Activated CD4-positive, alpha-beta T cell treated with anti-CD3 and anti-CD28 coated beads for 4 hours (primary cell): Measurements from ENCODE around the gene KCNQ4.

Source experiments
- DNase-seq, 2 donors: peaks; one replicate each; pipeline ENCODE4 v3.0.0-alpha.2; 2020

The KCNQ4 gene

DNA sequence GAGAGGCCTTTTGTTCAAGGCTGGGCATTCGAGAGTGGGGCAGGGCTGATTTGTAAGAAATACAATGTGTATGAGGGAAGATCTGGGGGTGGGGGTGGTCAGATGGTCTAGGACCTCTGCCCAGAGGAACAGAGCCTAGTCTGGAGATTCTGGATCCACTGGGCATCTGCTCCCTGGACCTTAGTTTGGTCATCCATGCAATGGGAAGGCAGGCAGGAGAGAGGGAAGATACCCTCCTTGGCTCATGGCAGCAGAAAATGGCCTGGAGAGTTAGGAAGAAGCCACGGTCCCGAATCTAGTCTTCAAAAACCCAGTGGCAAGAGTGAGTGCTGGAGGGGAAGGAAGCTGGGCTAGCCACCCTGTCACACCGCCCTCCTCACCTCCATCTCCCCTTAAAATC, 39.8 kb downstream of the KCNQ4 start:
- DNase-seq = no peak

DNA sequence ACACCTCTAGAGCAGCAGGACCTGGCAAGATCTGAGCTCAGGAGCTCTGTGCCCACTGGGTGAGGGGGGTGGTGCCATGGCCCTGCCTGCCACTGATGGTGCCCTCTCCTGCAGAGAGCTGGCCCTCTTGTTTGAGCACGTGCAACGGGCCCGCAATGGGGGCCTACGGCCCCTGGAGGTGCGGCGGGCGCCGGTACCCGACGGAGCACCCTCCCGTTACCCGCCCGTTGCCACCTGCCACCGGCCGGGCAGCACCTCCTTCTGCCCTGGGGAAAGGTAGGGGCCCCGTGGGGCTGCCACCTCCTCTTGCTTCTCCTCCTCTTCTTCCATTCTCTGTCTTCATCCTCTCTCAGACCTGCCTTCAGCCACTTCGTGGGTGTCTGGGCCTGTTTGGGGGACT, 40.4 kb downstream of the KCNQ4 start:
- DNase-seq = no peak

DNA sequence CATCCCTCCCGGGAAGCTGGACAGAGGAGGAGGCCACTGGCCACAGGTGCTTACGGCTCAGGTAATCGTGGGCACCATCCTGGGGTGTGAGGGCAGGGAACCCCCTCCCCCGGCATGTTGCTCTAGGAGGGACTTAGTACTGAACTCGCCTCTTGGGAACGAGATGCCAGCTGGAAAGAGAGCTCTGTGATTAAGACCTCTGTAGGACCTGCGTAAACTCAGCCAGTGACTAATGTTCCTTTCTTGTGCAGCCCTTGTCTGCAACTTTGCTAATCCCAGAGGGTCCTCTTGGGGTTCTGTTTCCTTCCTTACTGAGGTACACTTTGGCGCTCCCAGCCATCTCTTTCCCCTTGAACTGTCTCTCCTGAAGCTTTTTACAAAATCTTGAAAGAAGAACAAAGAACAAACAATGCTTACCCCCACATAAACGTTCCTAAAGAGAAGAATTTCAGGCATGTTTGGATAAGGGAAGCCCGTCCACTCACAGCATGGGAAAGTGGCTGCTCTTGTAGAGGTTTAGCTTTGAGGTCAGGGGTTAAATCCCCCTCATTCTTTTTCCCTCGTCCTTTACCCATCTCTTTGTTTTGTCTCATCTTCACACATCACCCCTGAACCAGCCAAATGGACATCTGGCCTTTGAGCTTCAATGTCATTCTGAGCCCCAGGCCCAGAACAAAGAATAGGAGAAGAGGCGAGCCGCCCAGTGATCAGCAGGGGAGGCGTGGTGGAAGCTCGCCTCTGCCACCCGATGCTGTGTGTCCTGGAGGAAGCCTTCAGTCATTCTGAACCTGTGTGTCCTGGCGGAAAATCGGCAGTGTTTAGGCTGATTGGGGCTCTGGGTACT, 41.2 kb downstream of the KCNQ4 start:
- no peak for DNase-seq

DNA sequence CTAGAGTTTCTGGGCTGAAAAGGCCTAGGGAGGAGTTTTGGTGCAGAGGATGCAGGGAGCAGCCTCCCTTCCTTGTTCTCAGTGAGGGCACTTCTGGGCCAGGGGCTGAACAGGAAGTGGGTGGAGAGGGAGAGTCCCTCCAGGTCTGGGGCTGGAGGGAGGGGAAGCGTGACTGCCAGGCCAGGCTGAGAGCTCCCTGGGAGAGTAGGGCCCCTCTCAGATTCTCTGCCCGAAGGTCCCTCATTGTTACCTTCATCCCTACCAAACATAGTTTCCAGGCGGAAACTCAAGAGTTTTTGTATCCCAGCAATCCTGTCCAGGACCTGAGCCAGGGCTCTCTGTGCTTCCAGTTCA, 41.8 kb downstream of the KCNQ4 start:
- no peak for DNase-seq

DNA sequence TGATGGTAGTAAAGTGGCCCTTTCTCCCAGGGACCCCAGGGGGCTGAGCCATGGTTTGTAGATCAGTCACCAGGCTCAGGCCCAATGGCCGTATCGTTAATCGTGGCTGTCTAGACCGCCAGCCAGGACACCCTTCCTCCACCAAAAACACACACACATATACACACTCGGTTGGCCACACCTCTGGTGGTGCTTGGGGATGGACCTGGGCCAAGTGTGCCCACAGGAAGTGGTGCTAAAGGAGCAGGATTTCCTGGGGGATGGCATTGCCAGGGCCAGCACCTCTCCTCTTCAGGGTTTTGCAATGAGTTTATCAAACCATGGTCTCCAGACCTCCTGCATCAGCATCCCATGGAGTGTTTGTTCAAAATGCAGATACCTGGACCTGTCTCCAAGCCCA, 42.4 kb downstream of the KCNQ4 start:
- no peak for DNase-seq

DNA sequence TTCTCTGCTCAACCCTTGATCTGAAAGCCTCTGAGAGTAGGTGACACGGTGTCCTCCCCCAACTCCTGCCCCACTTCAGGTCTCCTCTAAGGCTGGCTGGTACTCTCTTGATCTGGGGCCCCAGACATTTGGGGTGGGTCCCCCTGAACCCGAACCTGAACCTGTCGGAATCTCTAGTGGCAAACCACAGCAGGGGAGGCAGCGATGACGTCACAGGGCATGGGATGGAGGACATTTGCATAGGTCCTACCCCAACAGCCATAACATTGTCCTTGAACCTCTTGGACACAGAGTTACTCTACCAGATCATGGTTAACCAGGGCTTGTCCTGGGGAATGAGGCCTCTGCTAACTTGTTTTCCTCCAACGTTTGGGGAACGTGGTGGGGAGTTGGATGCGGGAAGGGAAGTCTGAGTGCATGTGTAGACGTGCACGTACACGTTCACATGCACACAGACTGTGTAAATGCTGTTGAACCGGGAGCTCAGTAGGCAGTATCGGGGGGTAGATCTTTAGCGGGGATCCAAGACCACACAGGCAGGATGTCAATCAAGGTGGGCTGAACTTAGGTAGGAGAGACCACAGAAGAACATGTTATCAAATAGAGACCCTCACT, 46.2 kb downstream of the KCNQ4 start:
- no peak for DNase-seq

DNA sequence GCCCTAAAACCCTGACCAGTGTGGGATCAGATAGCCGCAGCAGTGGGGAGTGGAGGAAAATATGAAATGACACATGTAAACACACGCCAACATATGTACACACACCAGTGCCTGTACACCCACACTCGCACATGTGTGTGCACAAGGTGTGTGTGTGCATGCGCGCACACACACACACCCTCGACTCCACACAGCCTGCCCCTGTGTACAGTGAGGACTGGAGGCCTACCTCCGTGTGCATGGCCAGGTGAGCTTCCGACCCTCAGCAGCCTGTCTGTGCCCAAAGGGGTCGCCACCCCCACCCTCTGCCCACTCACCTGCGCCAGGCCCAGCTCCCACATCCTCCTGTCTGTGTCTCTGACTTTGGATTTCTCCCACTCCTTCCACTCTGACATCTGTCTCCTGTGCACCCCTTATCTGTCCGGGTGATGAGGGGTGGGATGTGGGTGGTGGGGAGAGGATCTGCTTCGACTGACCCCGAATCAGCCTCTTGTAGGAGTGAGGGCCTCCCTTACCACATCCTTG, 46.9 kb downstream of the KCNQ4 start:
- DNase-seq = no peak

DNA sequence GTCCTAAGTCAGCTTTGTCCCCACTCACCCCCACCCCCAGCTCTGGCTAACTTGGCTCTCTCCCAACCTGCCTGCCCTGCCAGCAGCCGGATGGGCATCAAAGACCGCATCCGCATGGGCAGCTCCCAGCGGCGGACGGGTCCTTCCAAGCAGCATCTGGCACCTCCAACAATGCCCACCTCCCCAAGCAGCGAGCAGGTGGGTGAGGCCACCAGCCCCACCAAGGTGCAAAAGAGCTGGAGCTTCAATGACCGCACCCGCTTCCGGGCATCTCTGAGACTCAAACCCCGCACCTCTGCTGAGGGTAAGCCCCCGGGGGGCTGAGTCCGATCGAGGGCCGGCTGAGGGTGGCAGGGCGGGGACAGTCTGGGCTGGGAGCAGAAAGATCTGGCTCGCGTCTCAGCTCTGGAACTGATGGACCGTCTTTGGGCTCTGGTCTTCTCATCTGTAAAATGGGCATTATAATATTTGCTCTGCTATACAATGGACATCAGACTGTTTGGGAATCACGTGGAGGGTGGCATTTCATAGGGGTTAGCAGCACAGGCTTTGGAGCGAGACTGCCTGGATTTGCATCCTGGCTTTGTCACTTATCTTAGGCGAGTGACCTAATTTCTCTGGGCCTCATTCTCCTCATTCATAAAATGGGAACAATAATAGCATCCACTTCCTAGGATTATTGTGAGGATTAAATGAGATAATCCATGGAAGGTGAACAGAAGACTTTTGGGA, 47.6 kb downstream of the KCNQ4 start:
- DNase-seq = no peak

DNA sequence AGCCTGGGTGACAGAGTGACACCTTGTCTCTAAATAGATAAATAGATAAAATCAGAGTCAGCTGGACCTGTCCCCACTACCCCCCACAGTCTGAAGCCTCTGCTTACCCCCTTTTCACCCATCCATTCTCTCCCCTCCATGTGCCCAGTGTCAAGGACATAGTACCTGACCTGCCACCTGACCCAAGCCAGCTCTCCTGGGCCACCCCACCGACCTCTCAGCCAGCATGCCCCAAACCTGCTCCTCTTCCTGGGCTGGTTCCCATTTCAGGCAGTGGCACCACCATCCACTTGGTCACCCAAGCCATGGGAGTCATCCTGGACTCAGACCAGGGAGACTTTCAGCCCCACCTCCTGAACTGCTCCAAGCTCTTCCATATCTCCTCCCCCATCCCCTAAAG, 50.4 kb downstream of the KCNQ4 start:
- no peak for DNase-seq

DNA sequence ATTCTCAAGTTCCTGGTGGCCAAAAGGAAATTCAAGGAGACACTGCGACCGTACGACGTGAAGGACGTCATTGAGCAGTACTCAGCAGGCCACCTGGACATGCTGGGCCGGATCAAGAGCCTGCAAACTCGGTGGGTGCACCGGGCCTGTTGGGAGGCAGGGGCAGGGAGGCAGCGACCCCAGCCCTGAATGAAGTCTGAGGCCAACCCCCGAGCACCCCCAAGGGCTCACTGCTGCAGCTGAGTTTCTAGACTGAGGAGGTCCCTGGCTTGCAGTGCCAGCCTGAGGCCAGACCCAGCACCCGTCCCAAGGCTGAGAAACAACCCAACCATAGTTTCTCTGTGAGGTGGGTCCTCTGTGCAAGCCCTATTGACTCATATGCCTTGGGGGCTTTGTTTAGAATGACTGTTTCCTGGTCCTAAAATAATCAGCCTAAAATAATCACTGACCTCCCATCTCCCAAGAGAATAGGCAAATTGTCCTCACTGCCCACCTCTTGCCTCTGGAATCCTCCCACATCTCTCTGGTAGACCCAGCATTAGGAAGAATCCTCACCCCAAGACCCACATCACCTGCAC, 51.5 kb downstream of the KCNQ4 start:
- no peak for DNase-seq

DNA sequence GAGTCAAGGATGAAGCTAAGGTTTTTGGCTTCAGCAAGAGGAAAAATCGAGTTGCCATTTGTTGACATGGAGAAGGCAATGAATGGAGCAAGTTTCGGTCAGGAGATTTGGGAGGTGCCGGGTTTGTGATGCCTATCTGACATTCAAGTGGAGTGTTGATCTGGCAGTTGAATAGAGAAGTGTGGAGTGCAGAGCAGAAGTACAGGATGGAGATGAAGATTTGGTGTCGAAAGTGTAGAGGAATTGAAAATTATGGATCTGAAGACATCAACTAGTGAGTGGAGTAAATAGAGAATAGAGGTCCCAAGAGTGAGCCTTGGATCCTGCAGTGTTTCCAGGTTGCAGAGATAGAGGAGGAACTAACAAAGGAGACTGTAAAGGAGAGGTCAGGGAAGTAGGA, 52.7 kb downstream of the KCNQ4 start:
- no peak for DNase-seq

DNA sequence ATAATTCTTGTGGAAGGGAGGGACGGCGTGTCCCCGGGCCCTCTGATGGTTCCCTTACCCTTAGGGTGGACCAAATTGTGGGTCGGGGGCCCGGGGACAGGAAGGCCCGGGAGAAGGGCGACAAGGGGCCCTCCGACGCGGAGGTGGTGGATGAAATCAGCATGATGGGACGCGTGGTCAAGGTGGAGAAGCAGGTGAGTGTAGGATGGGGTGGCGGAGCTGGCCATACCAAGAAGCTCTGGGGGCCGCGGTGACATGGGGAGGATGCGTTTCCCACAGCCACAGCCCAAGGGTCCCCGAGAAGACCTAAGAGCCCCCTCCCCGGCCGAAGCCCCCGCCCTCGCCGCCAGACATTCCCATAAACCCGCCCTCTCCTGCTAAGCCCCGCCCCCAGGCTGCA, 54.0 kb downstream of the KCNQ4 start:
- DNase-seq = no peak

DNA sequence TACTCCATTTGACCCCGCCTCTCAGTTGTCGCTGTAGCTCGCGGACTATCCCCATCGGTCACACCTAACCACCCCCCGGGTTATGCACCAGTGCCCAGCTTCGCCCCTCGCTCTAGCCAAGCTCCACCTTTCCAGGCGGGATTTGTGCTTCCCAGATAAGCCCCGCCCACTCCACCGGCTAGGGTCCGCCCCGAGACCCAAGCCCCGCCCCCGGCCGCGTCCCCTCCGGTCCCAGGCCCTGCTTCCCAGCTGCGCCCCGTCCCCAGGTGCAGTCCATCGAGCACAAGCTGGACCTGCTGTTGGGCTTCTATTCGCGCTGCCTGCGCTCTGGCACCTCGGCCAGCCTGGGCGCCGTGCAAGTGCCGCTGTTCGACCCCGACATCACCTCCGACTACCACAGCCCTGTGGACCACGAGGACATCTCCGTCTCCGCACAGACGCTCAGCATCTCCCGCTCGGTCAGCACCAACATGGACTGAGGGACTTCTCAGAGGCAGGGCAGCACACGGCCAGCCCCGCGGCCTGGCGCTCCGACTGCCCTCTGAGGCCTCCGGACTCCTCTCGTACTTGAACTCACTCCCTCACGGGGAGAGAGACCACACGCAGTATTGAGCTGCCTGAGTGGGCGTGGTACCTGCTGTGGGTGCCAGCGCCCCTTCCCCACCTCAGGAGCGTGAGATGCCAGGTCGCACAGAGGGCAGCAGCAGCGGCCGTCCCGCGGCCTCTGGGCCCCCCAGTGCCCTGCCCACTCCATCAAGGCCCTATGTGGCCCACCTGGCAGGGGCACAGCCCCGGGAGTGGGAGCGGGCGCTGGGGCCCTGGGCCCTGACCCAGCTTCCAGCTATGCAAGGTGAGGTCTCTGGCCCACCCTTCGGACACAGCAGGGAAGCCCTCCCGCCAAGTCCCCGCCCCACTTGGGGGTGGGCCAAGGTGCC, 54.7 kb downstream of the KCNQ4 start:
- DNase-seq = no peak

DNA sequence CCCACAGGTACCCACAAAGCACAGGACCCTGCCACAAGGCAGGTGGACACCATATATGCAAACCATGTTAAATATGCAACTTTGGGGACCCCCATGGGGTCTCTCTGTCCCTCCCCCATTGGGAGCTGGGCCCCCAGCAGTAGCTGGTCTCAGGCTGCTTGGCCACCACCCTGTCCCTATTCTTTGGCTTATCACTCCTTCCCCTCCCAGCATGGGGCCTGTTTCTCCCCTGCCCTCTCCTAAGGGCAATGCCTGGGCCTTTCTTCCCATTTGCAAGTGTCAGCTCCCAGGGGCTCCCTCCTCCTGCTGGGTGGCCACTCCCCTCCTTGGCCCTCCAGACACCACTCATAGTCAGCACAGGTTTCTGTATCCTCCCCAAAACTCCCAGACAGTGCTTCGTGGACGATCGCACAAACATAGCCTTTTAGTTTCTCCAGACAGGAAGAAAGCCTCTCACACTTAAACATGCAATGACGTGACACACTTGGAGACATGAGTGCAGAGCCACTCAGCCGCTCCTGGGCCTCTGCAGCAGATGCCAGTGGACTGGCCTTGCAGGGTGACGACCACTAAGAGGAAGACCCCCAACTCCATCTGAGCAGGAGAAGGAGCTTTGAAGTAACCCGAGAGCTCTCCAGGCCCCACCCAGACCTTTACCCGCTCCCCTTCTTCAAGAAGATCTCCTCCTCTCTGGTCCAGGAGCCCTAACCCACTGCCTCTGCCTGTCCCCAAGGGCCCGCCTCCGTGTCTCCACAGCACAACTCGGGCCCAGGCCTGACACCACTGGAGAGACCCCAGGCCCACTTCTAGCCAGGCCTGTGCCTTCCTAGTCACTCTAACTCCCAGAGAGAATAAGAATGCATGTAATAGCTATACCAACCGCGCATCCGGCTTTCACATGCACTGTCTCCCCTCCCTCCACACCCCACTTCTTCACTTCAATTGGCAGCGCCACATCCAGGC, 55.7 kb downstream of the KCNQ4 start:
- DNase-seq = no peak

DNA sequence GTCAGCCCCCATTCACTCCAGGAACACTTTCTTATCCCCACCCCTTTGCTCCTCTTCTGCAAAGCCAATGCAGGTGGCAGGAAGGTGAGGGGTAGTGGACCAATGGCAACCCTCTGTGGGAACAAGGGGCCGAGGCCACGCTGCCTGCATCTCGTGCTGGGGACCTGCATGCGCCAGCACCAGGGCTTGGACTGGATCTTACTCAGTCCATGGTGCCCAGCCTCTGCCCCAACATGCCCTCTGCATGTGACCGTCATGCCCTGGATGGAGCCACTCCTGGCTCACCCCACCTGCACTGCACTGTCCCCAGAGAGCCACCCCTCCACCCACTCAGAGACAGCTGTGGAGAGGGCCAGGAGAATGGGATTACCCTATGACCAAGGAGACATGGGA, 56.4 kb downstream of the KCNQ4 start:
- no peak for DNase-seq

DNA sequence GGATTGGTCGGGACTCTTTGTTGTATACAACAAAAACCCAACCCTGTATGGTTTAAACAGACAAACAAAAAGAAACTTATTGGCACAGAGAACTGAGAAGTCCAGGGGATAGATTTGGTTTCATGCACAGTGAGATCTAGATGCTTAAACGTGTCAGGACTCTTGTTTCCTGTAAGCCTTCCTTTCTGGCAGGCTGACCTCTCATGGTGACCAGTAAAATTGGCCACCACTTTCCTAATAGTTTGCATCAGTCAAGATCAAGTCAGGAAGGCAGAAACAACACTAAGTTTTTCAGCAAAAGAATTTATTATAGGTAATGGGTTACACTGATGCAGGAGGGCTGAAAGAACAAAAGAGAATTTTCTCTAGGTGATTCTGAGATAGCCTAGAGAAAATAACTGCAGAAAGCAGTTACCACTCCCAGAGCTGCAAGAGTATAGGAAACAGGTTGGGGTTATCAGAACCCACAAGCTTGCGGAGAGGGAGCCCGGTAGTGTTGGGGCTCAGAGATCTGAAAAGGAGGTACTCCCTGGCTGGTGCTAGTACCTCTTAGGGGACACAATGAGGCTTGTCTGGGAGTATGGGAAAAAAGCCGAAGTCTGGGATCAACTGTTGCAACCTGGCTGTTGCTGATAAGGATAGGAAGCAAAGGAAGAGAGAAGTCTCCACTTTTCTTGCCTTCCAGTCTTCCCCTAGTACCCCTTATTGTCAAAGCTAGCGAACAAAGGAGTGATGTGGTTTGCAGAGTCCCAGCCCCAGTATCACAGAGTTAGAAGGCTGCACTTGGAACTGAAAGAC, 57.1 kb downstream of the KCNQ4 start:
- DNase-seq = no peak

DNA sequence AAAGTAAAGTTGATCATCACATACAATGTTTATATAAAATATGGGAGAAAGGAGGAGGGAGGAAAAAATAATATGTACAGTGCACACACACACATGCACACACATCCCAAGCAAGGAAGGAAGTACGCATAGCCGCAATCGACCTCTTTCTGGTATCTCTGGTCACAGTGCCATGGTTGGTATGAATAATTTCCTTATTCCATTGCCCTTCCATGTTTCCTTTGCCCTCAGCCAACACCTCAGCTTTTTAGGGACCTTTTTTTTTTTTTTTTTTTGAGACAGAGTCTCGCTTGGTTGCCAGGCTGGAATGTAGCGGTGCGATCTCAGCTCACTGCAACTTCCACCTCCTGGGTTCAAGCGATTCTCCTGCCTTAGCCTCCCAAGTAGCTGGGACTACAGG, 58.0 kb downstream of the KCNQ4 start:
- DNase-seq = no peak

DNA sequence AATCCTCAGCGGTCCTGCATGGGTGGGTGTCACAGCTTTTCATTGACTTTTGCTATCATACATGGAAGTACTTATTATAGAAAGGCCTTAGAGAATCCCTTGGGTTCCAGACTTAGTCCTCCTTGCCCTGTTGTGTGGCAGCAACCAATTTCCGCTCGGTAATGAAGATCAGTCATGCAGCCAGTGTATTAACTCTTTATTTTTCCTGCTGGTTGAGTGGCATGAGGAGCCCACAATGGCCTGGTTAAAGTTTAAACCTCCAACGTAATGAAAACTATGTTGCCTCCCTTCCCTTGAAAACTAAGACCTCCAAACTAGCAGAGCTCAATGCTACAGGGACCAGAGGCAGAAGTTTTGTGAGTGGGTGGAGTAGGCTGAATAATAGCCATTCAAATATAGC, 58.6 kb downstream of the KCNQ4 start:
- no peak for DNase-seq

DNA sequence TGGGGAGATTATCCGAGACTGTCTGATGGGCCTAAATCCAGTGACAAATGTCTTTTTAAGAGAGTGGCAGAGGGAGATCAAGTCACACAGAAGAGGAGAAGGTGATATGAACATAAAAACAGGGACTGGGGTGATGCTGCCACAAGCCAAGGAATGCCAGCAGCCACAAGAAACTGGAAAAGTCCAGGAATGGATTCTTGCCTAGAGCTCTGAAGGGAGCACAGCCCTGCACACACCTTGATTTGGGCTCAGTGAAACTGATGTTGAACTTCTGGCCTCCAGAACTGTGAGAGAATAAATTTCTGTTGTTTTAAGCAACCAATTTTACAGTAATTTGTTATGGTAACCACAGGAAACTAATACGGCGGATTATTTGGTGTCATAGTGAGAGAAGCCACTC, 59.1 kb downstream of the KCNQ4 start:
- no peak for DNase-seq

DNA sequence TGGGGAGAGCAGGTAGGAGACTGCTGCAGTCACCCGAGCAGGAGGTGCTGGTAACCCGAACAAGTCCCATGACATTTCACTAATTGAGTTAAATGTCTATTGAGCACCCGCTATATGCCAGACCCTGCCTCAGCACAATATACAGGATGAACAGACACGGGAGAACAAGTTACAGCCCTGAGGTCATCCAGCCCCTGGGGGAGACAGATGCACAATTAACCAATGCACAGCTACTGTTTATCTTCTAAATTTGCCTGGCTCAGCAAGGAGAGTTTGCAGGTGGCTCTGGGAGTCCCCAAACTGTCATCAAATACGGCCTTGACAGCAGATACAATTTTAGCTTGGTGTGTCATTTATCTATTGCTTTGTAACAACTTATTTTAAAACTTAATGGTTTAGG, 60.5 kb downstream of the KCNQ4 start:
- DNase-seq = no peak
